NCI-H510A treated with DMSO at 0.1 percent for 48 hours (cell line): ENCODE results near the gene CCL21.

Experiments
- DNase-seq: peaks from one replicate; lab custom pipeline; 2025; lab: John Stamatoyannopoulos, UW

CCL21 gene

GRCh38 chr9:34707130-34707529, 2.8 kb downstream of the CCL21 start:
- DNase-seq, result no peak

GRCh38 chr9:34701769-34702736, 7.9 kb downstream of the CCL21 start:
- DNase-seq, result peak; percentile 54

GRCh38 chr9:34701023-34701768, 8.7 kb downstream of the CCL21 start:
- DNase-seq, result peak; percentile 42

- DNase-seq, result no peak
These were observed 15.1 kb downstream of the CCL21 start for GRCh38 chr9:34694811-34695210.

GRCh38 chr9:34693560-34693959, 16.4 kb downstream of the CCL21 start:
- no peak for DNase-seq

- no peak for DNase-seq
These were observed 18.0 kb downstream of the CCL21 start for GRCh38 chr9:34691936-34692315.

GRCh38 chr9:34690983-34691935, 18.7 kb downstream of the CCL21 start, which contains the start of gene CCL19:
Gene CCL19 (minus strand): TSS chr9:34691276. CDS start chr9:34691139, 137 bp downstream.
- DNase-seq, result no peak

- DNase-seq, result no peak
These were observed 20.4 kb downstream of the CCL21 start for GRCh38 chr9:34689512-34689911.

- peak; percentile 5 for DNase-seq
These were observed 20.8 kb downstream of the CCL21 start for GRCh38 chr9:34689116-34689470.

GRCh38 chr9:34688329-34689115, 21.4 kb downstream of the CCL21 start:
- no peak for DNase-seq

- no peak for DNase-seq
These were observed 22.5 kb downstream of the CCL21 start for GRCh38 chr9:34687276-34688030.

- no peak for DNase-seq
These were observed 23.2 kb downstream of the CCL21 start for GRCh38 chr9:34686732-34687131.

- no peak for DNase-seq
These were observed 23.7 kb downstream of the CCL21 start for GRCh38 chr9:34686231-34686630.

GRCh38 chr9:34685591-34685990, 24.3 kb downstream of the CCL21 start:
- DNase-seq, result no peak

- no peak for DNase-seq
These were observed 25.1 kb downstream of the CCL21 start for GRCh38 chr9:34684816-34685215.

- no peak for DNase-seq
These were observed 25.8 kb downstream of the CCL21 start for GRCh38 chr9:34684145-34684544.

GRCh38 chr9:34675869-34676268, 34.1 kb downstream of the CCL21 start:
- no peak for DNase-seq

- peak; percentile 35 for DNase-seq
These were observed 34.8 kb downstream of the CCL21 start for GRCh38 chr9:34675048-34675714.

GRCh38 chr9:34674440-34674839, 35.5 kb downstream of the CCL21 start:
- DNase-seq, result no peak

GRCh38 chr9:34671307-34671706, 38.6 kb downstream of the CCL21 start:
- no peak for DNase-seq
